Neural cell (in vitro differentiated cells): Measurements from ENCODE around the gene FOXP2.

ENCODE experiments used
- CTCF ChIP-seq: fragments of 450-650 bp; IDR thresholded peaks from 2 replicates; pipeline ENCODE4 v1.5.1; 2014; ENCODE audit warnings: antibody characterized with exemption, mild to moderate bottlenecking, moderate library complexity; ENCODE audit not compliant: poor library complexity, severe bottlenecking
- EP300 ChIP-seq: fragments of 450-650 bp; conservative IDR thresholded peaks from 2 replicates; pipeline ENCODE4 v1.6.1; 2014; ENCODE audit warnings: antibody characterized with exemption, mild to moderate bottlenecking, moderate library complexity; ENCODE audit not compliant: poor library complexity, severe bottlenecking
- POLR2AphosphoS5 ChIP-seq: IDR thresholded peaks from 2 replicates; pipeline ENCODE4 v1.6.1; 2012
- REST ChIP-seq: IDR thresholded peaks from 2 replicates; pipeline ENCODE4 v1.6.1; 2012; ENCODE audit warnings: borderline replicate concordance

- TF ChIP-seq CTCF (no peak), EP300 (no peak), POLR2AphosphoS5 (no peak), REST (no peak)
Observed at GRCh38 chr7:114481999-114482398, 67.4 kb downstream of the FOXP2 start.
